Mucosa of rectum (tissue), 2 donors: ENCODE data around the gene NAT8L.

Source experiments
- H3K27ac ChIP-seq, 2 donors: one replicate each; pipeline ENCODE4 v1.7.0; 2013; ENCODE audit warnings: inconsistent platforms in 2 of 2, low read depth in 2 of 2, low read length in 2 of 2
- H3K27me3 ChIP-seq, 2 donors: one replicate each; pipeline ENCODE4 v1.7.0; 2013; ENCODE audit warnings: low read length in 2 of 2; ENCODE audit not compliant: control insufficient read depth in 2 of 2, insufficient read depth in 2 of 2
- H3K36me3 ChIP-seq, 2 donors: one replicate each; pipeline ENCODE4 v1.7.0; 2013; ENCODE audit warnings: low read length in 2 of 2; ENCODE audit not compliant: control insufficient read depth in 2 of 2, insufficient read depth in 2 of 2
- H3K4me1 ChIP-seq, 2 donors: one replicate each; pipeline ENCODE4 v1.7.0; 2013; ENCODE audit warnings: low read length in 2 of 2, mild to moderate bottlenecking in 1 of 2; ENCODE audit not compliant: control insufficient read depth in 2 of 2, insufficient read depth in 2 of 2
- H3K4me3 ChIP-seq, 2 donors: one replicate each; pipeline ENCODE4 v1.7.0; 2013; ENCODE audit warnings: low read length in 2 of 2
- H3K9ac ChIP-seq, 2 donors: one replicate each; pipeline ENCODE4 v1.7.0; 2013; ENCODE audit warnings: low read length in 2 of 2, low read depth in 1 of 2, mild to moderate bottlenecking in 1 of 2
- H3K9me3 ChIP-seq, 2 donors: one replicate each; pipeline ENCODE4 v1.7.0; 2013; ENCODE audit warnings: low read length in 2 of 2; ENCODE audit not compliant: control insufficient read depth in 2 of 2
- donor health status: healthy.
- donor health status: Normal muscosa, but diverticular disease.

The NAT8L gene

DNA sequence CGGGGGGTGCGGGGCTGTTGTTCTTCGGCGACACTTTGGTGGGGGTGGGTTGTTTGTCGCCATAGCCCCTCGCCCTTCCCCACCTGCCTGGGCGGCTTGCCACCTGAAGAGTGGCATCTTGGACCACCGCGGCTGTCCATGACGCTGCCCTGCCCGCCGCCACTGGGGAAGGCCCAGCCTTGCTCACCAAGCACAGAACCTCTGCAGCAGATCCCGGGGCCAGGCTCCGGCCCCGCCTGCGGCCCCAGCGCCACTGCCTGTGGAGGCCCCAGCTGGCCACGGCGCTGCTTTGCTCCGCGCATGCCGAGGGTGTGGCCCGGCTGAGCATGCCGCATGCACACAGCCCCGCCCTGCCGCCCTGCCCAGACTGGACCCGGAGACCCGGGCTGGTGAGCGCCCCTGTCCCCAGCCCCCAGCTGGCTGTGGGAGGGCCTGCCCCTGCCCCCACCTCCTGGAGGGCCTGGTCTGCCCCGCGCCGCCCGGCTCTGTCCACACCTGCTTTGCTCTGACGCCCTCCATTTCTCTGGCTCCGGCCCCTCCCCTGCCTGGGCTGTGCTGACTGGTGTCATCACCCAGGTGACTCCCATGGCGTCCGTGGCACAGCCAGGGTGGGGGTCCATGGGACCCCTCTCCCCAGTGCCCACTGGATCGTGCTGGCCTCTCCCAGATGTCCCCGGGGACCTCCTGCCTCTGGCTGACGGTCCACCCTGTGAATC, 5.3 kb downstream of the NAT8L start:
- Histone ChIP-seq H3K27me3 (peaks cover 8 to 20% of the 10 kb centered on the region in 2 donors), H3K9ac (no peak overlapping the region), H3K4me3 (no peak overlapping the region), H3K36me3 (no peaks in the 10 kb centered on the region), H3K27ac (no peak overlapping the region), H3K9me3 (no peaks in the 10 kb centered on the region), H3K4me1 (no peaks in the 10 kb centered on the region)

DNA sequence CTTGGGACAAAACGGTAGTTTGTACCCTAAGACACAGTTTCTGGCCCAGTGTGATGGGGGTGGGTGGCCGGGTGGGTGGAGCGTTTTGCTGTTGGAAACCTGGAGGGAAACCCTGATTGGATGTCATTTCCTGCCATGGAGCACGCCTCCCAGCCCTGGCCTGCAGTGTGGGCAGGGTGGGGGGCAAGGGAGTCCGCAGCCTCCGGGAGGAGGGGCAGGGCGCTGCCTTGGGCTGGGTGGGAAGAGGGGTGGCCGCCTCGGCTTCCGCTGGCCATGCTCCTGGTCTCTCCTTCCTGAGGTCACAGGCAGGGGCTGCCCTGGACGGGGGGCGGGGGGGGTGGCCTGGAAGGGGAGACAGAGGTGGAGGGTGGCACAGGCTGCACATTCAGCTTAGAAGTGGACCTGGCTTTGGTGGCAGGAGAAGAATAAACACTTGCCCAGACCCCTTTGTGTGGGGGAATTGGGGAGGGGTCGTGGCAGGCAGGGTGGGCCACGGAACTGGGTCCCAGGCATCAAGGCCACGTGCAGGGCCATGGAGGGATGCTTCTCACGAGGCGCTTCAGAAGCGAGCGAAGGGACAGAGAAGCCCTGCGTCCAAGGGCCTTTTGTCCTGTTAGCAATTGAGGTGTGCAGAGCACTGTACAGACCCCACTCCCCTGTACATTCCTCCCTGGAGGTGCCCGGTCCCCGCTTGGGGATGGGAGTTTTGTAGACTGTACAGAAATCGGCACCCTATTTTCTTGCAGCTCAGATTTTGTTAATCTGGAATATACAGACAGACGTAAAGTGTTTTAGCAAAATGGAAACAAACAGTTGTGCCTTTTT, 6.2 kb downstream of the NAT8L start:
- H3K27ac ChIP-seq, result no peak overlapping the region
- no peak overlapping the region for H3K9ac ChIP-seq
- H3K9me3 ChIP-seq, result no peaks in the 10 kb centered on the region
- no peak overlapping the region for H3K4me3 ChIP-seq
- peaks cover 8 to 19% of the 10 kb centered on the region in 2 donors for H3K27me3 ChIP-seq
- H3K4me1 ChIP-seq, result no peaks in the 10 kb centered on the region
- H3K36me3 ChIP-seq, result no peaks in the 10 kb centered on the region

DNA sequence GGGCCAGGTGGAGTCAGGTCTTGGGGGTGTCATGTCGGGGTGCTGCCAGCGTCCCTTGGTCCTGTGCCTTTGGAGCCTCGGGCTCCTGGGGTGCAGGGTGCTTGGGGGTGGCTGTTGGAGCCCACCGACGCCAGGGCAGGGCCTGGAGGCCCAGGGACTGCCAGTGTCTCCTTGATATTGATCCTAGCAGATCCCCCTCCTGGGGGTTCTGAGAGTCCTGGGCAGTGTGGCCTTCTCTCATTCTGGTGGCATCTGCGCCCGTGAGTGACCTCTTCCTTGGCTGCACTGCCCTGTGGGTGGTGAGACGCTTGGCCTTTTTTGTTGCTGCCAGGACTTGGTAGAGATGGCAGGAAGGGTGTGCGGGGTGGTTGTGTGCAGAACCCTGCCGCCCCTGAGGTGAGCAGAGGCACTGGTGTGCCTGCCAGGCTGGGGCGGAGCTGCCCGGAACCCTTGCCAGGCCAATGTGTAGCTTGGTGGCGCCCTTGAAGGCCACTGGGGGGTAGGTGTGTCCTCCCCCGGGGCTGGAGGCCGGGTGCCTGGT, 7.0 kb downstream of the NAT8L start:
- Histone ChIP-seq H3K9me3 (no peaks in the 10 kb centered on the region), H3K36me3 (no peaks in the 10 kb centered on the region), H3K4me1 (no peaks in the 10 kb centered on the region), H3K4me3 (no peak overlapping the region), H3K27me3 (peaks cover 8 to 16% of the 10 kb centered on the region in 2 donors), H3K27ac (no peak overlapping the region), H3K9ac (no peak overlapping the region)

DNA sequence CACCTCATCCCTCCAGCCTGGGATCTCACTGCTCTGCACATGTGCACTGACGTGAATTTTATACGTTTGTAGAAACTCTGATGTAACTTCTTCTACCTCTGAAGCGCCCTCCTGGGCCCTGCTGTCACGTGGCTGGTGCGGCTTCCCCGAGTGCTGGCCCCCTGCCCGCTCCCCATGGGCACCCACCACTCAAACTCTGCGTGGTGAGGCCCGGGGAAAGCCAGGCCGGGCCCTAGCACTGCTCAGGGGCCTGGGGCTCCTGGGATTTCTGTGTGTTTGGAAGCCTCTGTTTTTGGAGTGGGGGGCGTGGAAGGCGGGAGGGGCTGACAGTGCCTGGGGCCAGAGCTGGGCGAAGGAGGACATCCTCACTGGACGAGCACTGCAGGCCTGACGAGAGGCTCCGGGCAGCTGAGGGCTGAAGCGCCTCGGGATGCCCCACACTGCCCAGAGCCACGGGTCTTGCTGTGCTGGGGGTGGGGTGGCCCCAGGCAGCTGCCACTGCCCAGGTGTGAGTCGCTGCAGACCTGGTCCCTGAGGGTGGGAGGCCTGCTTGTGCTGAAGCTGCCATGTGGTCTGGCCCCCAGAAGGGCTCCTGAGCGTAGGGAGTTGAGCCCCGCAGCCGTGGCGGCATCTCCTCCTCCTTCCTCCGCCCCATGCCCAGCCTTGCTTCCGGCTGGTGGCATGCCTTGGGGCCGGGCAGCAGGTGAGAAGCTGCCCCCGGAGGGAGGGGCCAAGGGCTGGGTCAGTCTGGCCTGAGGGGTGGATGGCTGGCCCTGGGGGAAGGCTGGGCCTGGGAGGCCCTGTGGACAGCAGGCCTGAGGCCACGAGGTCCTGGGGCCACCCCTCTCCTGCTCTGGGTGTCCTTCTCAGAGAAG, 7.7 kb downstream of the NAT8L start:
- Histone ChIP-seq H3K4me1 (no peaks in the 10 kb centered on the region), H3K27ac (no peak overlapping the region), H3K27me3 (peaks cover 3 to 12% of the 10 kb centered on the region in 2 donors), H3K36me3 (no peaks in the 10 kb centered on the region), H3K9me3 (no peaks in the 10 kb centered on the region), H3K9ac (no peak overlapping the region), H3K4me3 (no peak overlapping the region)

DNA sequence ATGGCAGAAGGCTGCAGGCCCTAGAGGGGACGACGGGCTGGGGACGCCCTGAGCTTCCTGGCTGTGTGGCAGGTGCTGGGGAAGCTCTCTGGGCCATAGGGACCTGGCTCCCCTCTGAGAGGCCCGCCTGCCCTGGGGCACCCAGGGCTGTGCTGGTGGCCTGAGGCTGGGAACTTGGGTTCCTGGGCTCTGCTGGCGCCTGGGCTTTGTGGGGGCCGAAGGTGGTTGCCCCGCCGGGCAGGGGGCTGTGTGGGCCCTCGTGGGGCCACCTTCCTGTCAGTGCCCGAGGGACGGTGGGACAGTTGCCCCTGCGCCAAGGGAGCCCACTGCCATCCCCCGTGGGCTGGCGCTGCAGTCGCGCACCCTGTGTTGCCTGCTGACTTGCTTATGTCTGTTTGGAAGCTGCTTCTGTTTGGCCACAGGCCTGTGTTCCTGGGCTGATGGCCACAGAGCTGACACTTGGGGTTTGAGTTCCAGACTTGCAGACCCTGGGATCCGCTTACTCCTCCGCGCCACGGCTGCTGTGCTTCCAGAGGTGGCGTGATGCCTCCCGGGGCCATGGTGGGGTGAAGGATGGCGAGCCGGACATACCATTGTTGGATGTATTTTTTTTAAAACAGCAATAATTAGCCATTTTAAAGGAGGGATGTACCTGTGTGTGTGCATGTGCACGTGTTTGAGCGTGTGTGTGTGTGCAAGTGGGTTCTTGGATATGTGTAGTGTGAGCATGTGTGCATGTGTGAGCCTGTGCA, 8.5 kb downstream of the NAT8L start:
- Histone ChIP-seq H3K36me3 (no peaks in the 10 kb centered on the region), H3K9ac (no peak overlapping the region), H3K27me3 (peaks cover 0 to 8% of the 10 kb centered on the region in 2 donors), H3K27ac (no peak overlapping the region), H3K4me1 (no peaks in the 10 kb centered on the region), H3K9me3 (no peaks in the 10 kb centered on the region), H3K4me3 (no peak overlapping the region)

DNA sequence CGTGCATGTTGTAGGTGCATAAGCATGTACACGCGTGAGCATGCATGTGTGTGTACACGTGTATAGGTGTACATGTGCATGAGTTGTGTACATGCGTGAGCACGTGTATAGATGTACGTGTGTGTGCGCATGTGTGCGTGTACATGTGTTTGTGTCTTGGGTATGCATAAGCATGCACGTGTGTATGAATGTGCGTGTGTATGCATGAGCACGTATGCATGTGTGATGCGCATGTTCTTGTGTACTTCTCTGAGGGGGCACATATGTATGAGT, 9.0 kb downstream of the NAT8L start:
- H3K27ac ChIP-seq, result no peak overlapping the region
- H3K9me3 ChIP-seq, result no peaks in the 10 kb centered on the region
- H3K36me3 ChIP-seq, result no peaks in the 10 kb centered on the region
- no peaks in the 10 kb centered on the region for H3K4me1 ChIP-seq
- no peak overlapping the region for H3K4me3 ChIP-seq
- no peak overlapping the region for H3K9ac ChIP-seq
- H3K27me3 ChIP-seq, result peaks cover 0 to 8% of the 10 kb centered on the region in 2 donors

DNA sequence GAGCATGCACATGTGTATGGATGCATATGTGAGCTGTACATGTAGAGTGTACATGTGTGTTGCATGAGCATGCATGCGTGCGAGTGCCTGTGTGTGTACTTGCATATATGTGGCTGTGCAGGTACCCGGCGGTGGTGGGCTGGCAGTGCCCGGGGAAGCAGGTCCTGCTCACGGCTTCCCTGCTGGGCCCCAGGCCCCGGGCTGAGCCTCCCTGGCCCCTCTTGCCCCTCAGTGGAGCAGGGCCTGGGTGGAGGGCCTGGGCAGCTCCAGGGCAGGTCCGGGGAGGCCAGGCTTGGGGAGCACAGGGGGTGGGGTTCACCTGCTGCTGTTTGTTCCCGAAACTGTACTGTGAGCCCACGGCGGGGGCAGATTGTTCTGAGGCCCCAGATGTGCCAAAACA, 9.4 kb downstream of the NAT8L start:
- H3K9ac ChIP-seq, result no peak overlapping the region
- H3K36me3 ChIP-seq, result no peaks in the 10 kb centered on the region
- peaks cover 0 to 6% of the 10 kb centered on the region in 2 donors for H3K27me3 ChIP-seq
- no peak overlapping the region for H3K4me3 ChIP-seq
- H3K9me3 ChIP-seq, result no peaks in the 10 kb centered on the region
- no peak overlapping the region for H3K27ac ChIP-seq
- H3K4me1 ChIP-seq, result no peaks in the 10 kb centered on the region

DNA sequence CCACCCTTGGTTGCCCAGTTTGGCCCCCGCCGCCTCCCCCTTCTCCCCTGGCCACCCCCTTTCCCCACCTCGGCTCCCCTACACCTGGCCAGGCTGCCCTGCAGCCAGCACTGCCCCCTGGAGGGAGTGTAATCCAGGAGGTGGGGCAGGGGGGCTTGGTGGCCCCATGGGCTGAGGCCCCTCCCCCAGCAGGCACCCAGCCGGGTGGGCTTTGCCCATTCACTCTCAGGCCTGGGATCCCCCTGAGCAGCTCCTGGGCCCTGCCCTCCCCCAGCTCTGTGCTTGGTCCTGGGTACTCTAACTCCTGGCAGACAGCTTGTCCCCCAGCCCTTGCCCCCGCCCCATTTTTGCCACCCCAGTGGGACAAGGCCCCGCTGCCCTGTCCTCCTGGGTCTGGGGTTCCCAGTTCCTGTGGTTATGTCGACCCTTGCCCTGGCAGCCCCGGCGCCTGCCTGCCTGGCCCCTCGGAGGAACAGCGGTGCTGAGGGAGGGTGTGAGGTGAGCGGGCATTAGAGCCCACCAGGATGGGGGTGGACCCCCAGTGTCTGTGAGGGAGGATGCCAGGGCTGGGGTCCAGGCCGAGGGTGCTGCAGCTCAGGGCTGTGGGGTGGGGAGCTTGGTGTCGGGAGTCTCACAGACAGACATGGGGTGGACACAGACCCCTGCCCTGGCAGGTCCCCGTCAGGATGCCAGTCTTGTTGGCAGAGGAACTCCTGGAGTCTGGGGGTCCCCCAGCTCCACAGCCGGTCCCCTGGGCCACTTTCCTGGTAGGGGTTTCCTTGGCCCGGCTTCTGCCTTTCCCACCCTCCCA, 10.2 kb downstream of the NAT8L start:
- Histone ChIP-seq H3K4me3 (no peak overlapping the region), H3K9me3 (no peaks in the 10 kb centered on the region), H3K36me3 (no peaks in the 10 kb centered on the region), H3K9ac (no peak overlapping the region), H3K27me3 (peaks cover 0 to 3% of the 10 kb centered on the region in 2 donors), H3K27ac (no peak overlapping the region), H3K4me1 (no peaks in the 10 kb centered on the region)

DNA sequence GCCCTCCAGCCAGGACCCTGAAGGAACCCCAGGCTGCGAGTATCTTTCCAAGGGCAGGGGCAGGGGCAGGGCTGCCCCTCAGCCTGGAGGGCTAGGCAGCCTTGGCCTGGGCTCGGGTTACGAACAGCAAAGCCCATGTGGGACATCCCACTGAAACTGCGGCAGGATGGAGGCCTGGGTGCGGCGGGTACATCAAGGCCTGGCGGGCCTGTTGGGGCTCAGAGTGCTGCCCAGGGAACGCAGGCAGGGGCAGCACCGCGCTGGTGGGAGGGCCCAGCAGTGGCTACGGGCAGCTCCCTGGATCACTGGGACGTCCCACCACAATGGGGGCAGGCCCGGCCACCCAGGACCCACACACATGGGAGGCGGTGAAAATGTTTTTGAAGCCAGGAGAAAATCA, 10.9 kb downstream of the NAT8L start:
- Histone ChIP-seq H3K9me3 (no peaks in the 10 kb centered on the region), H3K4me1 (no peaks in the 10 kb centered on the region), H3K4me3 (no peak overlapping the region), H3K36me3 (no peaks in the 10 kb centered on the region), H3K27ac (no peak overlapping the region), H3K9ac (no peak overlapping the region), H3K27me3 (peaks cover 0 to 3% of the 10 kb centered on the region in 2 donors)
